PC-3 (cell line): ENCODE measurements around the gene KPNA5. TPM values are rescaled to one million over a fixed set of nuclear protein-coding genes. Genes with fewer than 3 reads are reported as not detected.

Source experiments
- ATAC-seq: fragments of 200-7000 bp; cut with Tn5 transposase; 2 replicates; pipeline ENCODE4 v1.9.1; 2020; ENCODE audit warnings: mild to moderate bottlenecking, moderate library complexity
- BruUV-seq: library from RNA; stranded (reverse); fragments of 400-500 nt; replicated peaks from 2 replicates; lab custom pipeline; 2021; lab: Mats Ljungman, UMichigan
- CTCF ChIA-PET: fragments of 300-600 bp; sonication (Branson Sonifier 250); formaldehyde crosslinking; loops from one replicate; lab custom pipeline; 2022; ENCODE audit warnings: antibody characterized with exemption; lab: Charles Lee
- POLR2A ChIA-PET: fragments of 300-600 bp; sonication (Branson Sonifier 250); formaldehyde crosslinking; loops from one replicate; lab custom pipeline; 2022; ENCODE audit warnings: antibody characterized with exemption; ENCODE audit not compliant: unreplicated experiment; lab: Charles Lee
- DNase-seq: peaks from one replicate; pipeline ENCODE4 v3.0.0-alpha.2; 2015
- H2AFZ ChIP-seq: fragments of 300-600 bp; sonication (generic); 2 replicates; pipeline ENCODE4 v1.6.0; 2016; ENCODE audit warnings: antibody characterized with exemption, low read length
- H3F3A ChIP-seq: fragments of 300-600 bp; sonication (generic); one replicate; pipeline ENCODE4 v1.6.0; 2017; ENCODE audit warnings: antibody characterized with exemption, low read length, control low read depth, mild to moderate bottlenecking; ENCODE audit not compliant: unreplicated experiment
- H3K27ac ChIP-seq: fragments of 300-600 bp; sonication (generic); 2 replicates; pipeline ENCODE4 v1.5.1; 2016; ENCODE audit warnings: mild to moderate bottlenecking, low read length
- H3K27me3 ChIP-seq: fragments of 300-600 bp; sonication (generic); 2 replicates; pipeline ENCODE4 v1.6.1; 2016; ENCODE audit warnings: low read length, mixed read lengths
- H3K36me3 ChIP-seq: fragments of 300-600 bp; sonication (generic); 2 replicates; pipeline ENCODE4 v1.6.1; 2016; ENCODE audit warnings: low read depth, mixed run types, low read length, mixed read lengths
- H3K4me1 ChIP-seq: fragments of 300-600 bp; sonication (generic); 2 replicates; pipeline ENCODE4 v1.5.1; 2016; ENCODE audit warnings: low read length; ENCODE audit not compliant: insufficient read depth
- H3K4me2 ChIP-seq: fragments of 300-600 bp; sonication (generic); 2 replicates; pipeline ENCODE4 v1.6.0; 2016; ENCODE audit warnings: low read length
- H3K4me3 ChIP-seq: fragments of 300-600 bp; sonication (generic); 2 replicates; pipeline ENCODE4 v1.5.1; 2016; ENCODE audit warnings: mild to moderate bottlenecking, low read length, mixed read lengths
- H3K79me2 ChIP-seq: fragments of 300-600 bp; sonication (generic); 2 replicates; pipeline ENCODE4 v1.6.1; 2017; ENCODE audit warnings: low read length, mixed read lengths
- H3K9ac ChIP-seq: fragments of 300-600 bp; sonication (generic); 2 replicates; pipeline ENCODE4 v1.6.0; 2016; ENCODE audit warnings: mild to moderate bottlenecking, low read length
- H3K9me2 ChIP-seq: fragments of 300-600 bp; sonication (generic); replicated peaks from 2 replicates; pipeline ENCODE4 v1.6.1; 2016; ENCODE audit warnings: mixed run types, low read length, mixed read lengths
- H3K9me3 ChIP-seq: fragments of 300-600 bp; sonication (generic); 2 replicates; pipeline ENCODE4 v1.6.1; 2016; ENCODE audit warnings: low read length, mixed read lengths
- H4K20me1 ChIP-seq: fragments of 300-600 bp; sonication (generic); 2 replicates; pipeline ENCODE4 v1.6.1; 2016; ENCODE audit warnings: low read length, mixed read lengths
- CTCF ChIP-seq: fragments of 300-600 bp; sonication (generic); conservative IDR thresholded peaks from 2 replicates; pipeline ENCODE4 v1.5.1; 2017; ENCODE audit warnings: antibody characterized with exemption, low read depth, mild to moderate bottlenecking, low read length
- EZH2 ChIP-seq: fragments of 300-600 bp; sonication (generic); IDR thresholded peaks from one replicate; pipeline ENCODE4 v1.6.1; 2017; ENCODE audit warnings: antibody characterized with exemption, mild to moderate bottlenecking, low read length; ENCODE audit not compliant: unreplicated experiment
- EZH2phosphoT487 ChIP-seq: fragments of 300-600 bp; sonication (generic); IDR thresholded peaks from 2 replicates; pipeline ENCODE4 v1.6.1; 2018; ENCODE audit warnings: mild to moderate bottlenecking, antibody characterized with exemption, low read length, borderline replicate concordance
- intact Hi-C: fragments of 100-400 bp; cut with micrococcal nuclease; formaldehyde crosslinking; loops from 2 replicates; pipeline ENCODE4 v1.9.0; 2023
- total RNA-seq: library from RNA; depleted of rRNA; stranded (reverse); fragments of >200 nt; gene quantifications from 2 replicates; pipeline ENCODE4 v1.2.3, GENCODE V29; 2014

KPNA5 gene
- total RNA-seq, 1 experiment from 2014 or later = 4.9 TPM

- Histone ChIP-seq H4K20me1 (no peaks in the 10 kb centered on the region), H3K9me2 (no peaks in the 10 kb centered on the region), H3K27ac (no peak overlapping the region), H3K27me3 (no peaks in the 10 kb centered on the region), H2AFZ (no peak overlapping the region), H3K4me3 (no peak overlapping the region), H3K4me2 (no peak overlapping the region), H3K9ac (no peak overlapping the region), H3F3A (no peaks in the 10 kb centered on the region), H3K9me3 (no peaks in the 10 kb centered on the region), H3K79me2 (no peaks in the 10 kb centered on the region), H3K4me1 (no peaks in the 10 kb centered on the region), H3K36me3 (peaks cover 8% of the 10 kb centered on the region; the same call in 1 of the 2 replicates)
- intact Hi-C loops = no loop called here
- POLR2A ChIA-PET = no interaction called here
- CTCF ChIA-PET = no interaction called here
- no TSS peak for BruUV-seq
- peak; percentile 50 for TF ChIP-seq CTCF
- no peak for TF ChIP-seq EZH2phosphoT487
- no peak for TF ChIP-seq EZH2
- DNase-seq (peak; percentile 30), ATAC-seq (peak; percentile 45; the same call in 1 of the 2 replicates)
These were observed 47.3 kb upstream of the KPNA5 start for GRCh38 chr6:116633685-116634084.

GRCh38 chr6:116648156-116648555, 32.9 kb upstream of the KPNA5 start:
- CTCF ChIA-PET = no interaction called here

More at GRCh38 chr6:116648156-116648555, 32.9 kb upstream of the KPNA5 start:
- TF ChIP-seq EZH2 (no peak), EZH2phosphoT487 (no peak), CTCF (no peak)
- ATAC-seq (no peak), DNase-seq (no peak)
- no peaks in the 10 kb centered on the region for H3F3A ChIP-seq
- H3K27me3 ChIP-seq = no peaks in the 10 kb centered on the region
- no peak overlapping the region for H3K4me3 ChIP-seq
- H3K9ac ChIP-seq = no peak overlapping the region
- H3K9me2 ChIP-seq = no peaks in the 10 kb centered on the region
- H3K4me1 ChIP-seq = no peaks in the 10 kb centered on the region
- POLR2A ChIA-PET = no interaction called here
- intact Hi-C loops = no loop called here
- peaks cover 9% of the 10 kb centered on the region; the same call in 1 of the 2 replicates for H3K36me3 ChIP-seq
- no peaks in the 10 kb centered on the region for H4K20me1 ChIP-seq
- no peak overlapping the region for H3K4me2 ChIP-seq
- no peak overlapping the region for H3K27ac ChIP-seq
- H3K79me2 ChIP-seq = no peaks in the 10 kb centered on the region
- no peak overlapping the region for H2AFZ ChIP-seq
- H3K9me3 ChIP-seq = no peaks in the 10 kb centered on the region
- BruUV-seq = no TSS peak
